Measurements from ENCODE around the gene STK32C.

Gene STK32C

DNA sequence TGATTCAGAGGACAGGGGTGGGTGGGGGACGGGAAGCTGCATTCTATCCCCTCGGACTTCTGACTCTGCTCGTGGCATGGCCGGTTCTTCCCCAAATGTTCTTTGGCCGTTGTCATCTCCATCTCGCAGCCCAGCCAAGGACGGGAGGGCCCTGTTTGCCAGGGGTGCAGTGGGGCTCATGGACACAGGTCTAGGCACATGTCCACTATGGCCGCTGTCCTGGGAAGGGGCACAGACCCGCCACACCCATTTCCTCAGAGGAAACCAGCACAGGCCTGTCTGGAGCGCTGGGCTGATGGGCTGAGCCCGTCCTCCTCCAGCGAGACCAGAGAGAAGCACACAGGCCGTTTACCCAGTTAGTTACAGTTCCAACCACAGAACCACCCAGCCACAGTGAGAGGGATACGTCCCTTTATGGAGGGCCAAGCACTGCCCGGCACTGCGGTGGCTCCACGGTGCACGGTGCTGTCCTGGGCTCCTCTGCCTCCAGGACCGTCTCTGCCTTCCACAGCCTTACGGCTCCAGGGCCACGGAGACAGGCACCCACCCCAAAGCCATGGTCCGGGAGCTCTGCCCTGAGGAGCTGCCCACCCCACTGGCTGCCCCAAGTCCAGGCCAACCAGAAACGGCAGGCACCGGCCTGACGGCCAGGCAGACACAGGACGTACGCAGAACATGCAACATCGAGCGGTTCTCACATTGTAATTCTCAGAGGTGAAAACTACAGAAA lies 100.8 kb downstream of the STK32C start:
- no peak for DNase-seq

DNA sequence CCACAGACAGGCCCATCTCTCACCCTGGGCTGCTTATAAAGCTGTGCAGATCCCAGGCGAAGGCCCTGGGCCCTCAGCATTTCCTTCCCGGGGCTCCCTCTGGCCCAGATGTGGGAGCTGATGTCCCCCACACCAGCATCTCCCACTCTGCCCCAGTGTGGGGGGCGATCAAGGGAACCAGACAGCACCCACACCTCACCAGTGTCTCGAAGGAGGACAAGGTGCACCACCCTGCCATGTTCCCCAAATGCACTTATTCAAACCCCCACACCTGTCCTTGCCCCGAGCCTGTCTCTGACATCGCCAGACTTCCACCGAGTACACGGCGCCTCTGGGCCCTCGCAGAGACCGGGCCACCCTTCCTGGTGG lies 101.4 kb downstream of the STK32C start:
- no peak for DNase-seq

DNA sequence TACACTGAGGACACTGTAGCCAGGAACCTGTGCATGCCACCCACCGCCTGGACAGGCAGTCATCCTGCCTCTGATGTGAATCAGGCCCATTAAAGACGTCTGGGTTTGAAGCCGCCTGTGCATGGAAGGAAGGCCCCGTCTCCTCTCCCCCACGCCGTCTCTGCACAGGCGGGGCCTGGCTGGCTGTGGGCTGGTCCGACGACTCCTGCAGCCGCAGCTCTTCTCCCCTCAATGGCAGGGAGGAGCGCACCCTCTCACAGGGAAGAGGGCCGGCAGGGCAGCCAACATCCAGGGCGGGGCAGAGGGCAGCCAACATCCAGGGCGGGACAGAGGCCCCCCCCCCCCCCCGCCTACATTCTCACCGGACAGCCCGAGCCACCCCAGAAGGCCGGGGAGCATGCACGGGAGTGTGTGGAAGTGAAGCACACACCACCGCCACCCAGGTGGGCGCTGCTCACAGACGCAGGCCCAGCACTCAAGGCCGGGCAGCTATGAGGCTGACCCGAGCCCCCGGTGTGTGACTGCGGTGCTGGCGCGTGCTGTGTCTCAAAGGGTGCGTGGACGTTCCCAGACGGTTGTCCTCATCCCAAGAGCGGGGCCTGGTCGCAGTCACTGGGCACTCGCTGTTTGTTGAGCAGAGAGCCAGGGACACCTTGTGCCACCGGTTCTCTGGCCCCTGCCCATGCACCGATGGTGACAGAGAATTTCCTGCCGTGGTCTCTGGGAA lies 101.9 kb downstream of the STK32C start:
- no peak for DNase-seq

DNA sequence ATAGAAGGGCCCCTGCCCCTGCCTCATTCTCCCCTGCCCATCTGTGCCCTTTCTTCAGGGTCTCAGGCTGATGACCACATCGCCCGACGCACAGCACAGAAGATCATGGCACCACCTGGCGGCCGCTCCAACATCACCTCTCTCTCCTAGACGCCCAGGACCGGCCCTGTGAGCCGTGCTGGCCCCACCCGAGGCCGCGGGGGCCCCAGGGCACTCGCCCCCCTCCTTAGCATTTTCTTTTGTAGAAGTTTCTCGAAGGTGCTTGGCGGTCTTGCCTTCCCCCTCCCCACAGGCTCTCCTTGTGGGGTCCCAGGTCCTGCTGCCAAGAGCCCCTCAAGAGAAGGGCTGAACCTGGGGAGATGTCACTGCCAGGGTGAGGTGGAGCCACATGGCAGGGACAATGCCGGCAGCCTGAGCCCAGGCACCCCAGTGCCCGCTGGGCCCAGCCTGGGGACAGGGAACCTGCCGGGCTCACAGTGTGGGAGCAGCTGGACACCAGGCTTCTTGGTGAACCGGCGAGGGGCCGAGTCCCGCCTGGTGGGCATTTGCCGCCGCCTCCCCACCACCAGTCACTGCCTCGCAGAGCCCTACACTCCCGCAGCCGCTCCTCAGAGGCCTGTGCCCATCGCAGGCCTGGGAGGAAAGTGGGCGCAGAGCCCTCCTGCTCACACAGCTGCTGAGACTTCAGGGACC lies 102.8 kb downstream of the STK32C start:
- DNase-seq = no peak

GRCh38 chr10:132204078-132204780 lies 103.5 kb downstream of the STK32C start:
- DNase-seq = no peak

DNA sequence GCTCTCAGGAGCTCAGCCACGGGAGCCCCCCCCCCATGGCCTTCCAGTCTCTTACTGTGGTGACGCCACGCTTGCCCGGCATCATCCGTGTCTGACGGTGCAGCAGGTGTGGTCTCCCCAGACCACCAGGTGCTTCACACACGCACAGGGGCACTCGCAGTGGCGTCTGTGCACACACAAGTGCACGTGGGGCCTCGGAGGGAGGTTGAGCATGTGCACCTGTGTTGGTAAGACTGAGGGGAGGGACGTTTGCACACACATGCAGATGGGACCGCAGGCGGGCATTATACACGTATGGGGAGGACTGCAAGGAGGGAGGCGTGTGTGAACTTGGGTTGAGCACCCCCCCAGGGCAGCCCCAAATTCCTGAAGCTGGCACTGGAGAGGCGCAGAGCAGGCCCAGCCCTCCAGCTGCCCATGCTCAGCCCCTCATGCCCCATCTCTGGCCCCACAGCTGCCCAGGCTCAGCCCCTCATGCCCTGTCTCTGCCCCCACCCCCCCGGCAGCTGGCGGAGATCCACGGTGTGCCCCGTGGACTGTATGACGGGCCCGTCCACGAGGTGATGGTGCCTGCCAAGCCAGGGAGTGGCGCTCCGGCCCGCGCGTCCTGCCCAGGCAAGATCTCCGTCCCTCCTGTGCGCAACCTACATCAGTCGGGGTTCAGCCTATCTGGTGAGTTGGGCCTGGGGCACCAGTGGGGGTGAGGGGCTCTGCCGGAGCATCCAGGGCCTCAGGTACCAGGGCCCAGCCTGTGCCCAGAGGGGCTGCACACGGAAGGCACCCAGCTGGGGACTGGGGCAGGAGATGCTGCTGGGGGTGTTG lies 104.3 kb downstream of the STK32C start:
- DNase-seq = no peak

- DNase-seq = no peak
Measured at GRCh38 chr10:132202070-132202970, 105.4 kb downstream of the STK32C start.

- no peak for DNase-seq
Measured at GRCh38 chr10:132201111-132201969, 106.4 kb downstream of the STK32C start.

DNA sequence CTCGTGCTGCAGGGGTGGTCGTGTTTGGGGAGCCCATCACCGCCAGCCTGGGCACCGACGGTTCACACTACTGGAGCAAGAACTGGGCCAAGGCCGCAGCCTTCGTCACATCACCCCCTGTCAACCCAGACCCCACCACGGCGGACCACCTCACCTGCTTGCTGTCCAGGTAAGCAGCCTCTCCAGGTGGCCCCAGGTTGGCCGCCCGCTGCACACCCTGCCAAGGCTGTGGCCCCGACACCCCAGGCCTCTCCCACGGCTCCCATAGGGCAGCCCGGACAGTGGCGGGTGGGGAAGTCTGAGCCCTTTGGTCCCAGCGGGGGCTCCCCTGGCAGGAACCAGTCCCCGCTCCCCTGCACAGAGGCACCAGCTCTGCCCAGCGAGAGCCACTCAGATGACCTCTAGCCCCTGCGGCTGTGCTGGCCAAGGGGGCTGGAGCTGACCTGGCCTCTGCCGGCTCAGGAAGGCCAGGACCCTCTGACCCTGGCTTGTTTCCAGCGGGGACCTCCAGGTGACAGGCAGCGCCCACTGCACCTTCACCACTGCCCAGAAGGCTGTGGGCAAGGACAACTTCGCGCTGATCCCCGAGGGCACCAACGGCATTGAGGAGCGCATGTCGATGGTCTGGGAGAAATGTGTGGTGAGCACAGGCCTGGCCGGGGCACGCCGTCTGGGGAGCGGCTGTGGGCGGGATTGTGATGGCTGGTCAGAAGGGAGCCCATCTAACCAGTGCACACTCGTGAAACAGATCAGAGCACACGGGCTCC lies 107.2 kb downstream of the STK32C start:
- DNase-seq = no peak

DNA sequence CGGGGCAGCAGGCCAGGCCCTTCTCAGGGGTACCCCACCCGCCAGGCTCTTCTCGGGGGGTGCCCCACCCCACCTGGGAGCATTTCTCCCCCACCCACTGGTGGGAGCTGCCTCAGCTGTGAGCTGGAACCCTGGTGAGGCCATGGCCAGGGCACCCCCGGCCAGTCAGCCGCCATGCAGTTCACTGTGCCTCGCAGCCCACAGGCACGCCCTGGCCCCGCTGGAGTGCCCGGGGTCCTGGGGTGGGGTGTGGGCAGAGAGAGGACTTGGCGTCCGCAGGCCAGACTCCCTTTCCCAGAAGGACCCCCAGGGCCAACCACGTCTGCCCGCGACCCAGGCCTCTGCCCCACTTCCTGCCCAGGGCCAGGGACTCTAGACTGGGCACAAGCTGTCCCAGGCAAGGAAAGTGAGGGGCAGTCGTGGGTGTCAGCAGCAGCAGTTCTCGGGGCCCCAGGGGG lies 107.9 kb downstream of the STK32C start:
- no peak for DNase-seq

- DNase-seq = no peak
Measured at GRCh38 chr10:132199268-132199853, 108.4 kb downstream of the STK32C start.

- DNase-seq = no peak
Measured at GRCh38 chr10:132198381-132199181, 109.2 kb downstream of the STK32C start.

DNA sequence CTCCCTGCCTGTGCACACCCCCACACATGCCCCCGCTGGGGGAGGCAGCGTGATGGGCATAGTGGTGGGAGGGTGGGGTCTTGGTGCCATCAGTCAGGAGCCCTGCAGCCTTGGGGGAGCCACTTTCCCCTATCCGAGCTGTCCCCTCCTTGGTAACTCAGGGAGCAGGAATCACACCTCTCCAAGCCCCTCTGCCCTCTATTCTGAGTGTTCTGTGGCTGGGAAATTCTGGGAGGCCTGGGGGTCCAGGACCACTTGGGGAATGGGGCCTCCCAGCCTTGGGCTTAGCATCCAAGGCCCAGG lies 109.7 kb downstream of the STK32C start:
- DNase-seq = no peak

GRCh38 chr10:132197271-132198067 lies 110.3 kb downstream of the STK32C start:
- DNase-seq = no peak

- DNase-seq = no peak
Measured at GRCh38 chr10:132196178-132197113, 111.3 kb downstream of the STK32C start.

Measured in effector CD8-positive, alpha-beta T cell (primary cell).